NCI-H1105 (cell line): ENCODE data around the gene CACNG3.
"Not testable (repeated sequence)": the region's sequence is repeated elsewhere in the genome, so short reads cannot be mapped to it uniquely, and the experiment has no call there.

Experiments
- DNase-seq: peaks from one replicate; lab custom pipeline; 2025; lab: John Stamatoyannopoulos, UW

The CACNG3 gene

DNA sequence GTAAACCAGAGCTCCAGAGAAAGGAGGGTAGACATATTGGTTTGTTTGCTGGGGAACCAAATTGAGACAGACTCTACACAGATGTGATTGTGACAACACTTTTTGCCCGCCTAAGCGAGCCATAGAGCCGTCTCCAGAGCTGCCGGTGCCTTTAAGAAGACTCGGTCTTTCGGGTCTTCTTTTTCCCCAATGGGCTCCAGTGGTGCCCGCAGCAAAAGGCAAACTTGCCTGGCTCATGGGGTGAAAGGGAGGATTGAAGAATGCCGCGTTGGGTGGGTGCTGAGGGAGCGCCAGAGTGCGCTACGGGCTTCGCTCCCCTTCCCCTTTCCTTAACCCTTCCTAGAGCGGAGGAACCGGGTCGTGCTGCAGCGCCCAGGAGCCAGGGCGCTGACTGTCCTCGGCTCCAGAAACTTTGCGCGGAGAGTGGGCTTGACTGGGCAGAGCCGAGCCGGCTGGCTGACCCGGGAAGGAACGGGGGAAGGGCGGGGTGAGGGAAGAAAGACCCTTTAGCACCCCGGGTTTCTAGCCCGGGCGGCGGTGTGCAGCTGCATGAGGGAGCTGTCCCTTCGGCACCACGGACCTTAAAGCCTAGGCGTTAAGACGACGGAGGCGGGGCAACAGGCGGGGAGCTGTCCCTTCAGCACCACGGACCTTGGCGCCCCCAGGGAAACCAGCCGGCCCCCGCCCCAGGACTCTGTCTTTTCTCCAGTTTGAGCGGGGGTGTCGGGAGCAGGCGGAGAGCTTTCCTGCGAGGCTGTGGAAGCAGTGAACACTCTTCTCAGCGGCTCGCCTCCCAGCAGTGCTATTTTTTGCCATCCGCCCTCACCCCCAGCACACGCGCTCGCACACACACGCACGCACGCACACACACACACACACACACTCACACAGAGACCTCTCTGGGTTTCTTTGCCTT, at the start of gene CACNG3:
Gene CACNG3, plus strand, starts transcription at position 880 of the 916 bp plus-strand sequence. CDS start 420 bp downstream, outside the sequence.
- DNase-seq = no peak

DNA sequence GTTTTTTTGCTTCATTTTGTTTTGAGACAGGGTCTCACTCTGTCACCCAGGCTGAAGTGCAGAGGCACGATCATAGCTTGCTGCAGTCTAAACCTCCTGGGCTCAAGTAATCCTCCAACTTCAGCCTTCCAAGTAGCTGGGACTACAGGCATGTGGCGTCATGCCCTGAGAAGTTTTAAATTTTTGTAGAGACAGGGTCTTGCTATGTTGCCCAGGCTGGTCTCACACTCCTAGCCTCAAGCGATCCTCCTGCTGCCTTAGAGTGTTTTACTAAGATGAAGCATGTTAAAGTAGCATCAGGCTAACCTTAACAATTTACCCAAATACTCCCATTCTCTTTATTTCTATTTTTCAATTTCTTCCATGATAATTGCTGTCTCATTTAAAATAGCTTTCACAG, 49.2 kb upstream of the CACNG3 start:
- no peak for DNase-seq

DNA sequence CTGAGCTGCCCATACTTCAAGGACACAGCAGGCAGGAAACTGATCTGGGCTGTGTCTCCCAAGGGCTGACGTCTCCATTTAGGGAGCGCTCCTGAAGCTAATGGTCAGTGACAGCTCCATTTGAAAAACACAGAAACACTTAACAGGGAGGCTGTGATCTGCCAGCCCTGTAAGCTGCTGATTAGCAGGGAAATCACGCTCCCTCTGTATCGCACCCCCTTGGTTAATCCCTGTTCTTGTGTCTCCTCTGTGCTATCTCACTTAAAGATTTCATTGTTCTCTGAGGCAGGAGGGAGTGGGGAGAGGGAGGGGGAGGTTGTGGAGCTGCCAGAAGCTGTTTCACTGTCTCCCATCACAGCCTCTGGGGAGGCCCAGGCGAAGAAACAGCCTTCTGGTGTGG, 47.4 kb upstream of the CACNG3 start:
- DNase-seq = no peak

DNA sequence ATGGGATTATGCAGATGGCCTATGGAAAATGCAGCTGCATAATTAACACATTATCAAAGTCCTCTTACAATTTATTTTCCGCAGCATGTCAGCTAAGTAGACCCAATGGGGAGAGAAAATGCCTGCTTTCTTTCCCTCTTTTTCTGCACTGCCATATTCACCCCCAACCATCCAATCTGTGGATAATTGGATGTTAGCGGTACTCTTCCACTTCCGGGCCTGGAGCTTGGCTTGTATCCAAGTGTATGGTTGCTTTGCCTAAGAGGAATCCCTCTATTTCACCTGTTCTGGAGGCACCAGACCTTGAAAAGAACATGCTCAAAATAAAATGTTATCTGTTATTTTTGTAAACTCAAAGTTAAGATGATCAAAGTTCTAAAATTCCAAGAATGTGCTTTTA, 41.1 kb upstream of the CACNG3 start:
- DNase-seq = no peak

DNA sequence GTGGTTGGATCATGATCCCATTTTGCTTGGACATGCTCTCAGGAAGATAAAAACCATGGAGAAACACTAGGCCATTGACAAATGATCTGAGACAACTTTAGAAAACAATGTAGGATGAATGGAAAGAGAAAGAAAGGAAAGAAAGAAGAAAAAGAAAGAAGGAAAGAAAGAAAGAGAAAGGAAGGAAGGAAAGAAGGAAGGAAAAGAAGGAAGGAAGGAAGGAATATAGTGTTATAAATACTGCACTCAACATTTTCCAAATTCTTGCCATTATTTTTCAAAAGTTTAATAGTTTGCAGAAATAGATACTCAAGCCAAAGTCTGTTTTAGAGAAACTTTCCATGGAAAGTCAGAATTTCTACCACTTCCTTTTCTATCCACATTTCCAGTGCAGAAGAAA, 39.2 kb upstream of the CACNG3 start:
- no peak for DNase-seq

DNA sequence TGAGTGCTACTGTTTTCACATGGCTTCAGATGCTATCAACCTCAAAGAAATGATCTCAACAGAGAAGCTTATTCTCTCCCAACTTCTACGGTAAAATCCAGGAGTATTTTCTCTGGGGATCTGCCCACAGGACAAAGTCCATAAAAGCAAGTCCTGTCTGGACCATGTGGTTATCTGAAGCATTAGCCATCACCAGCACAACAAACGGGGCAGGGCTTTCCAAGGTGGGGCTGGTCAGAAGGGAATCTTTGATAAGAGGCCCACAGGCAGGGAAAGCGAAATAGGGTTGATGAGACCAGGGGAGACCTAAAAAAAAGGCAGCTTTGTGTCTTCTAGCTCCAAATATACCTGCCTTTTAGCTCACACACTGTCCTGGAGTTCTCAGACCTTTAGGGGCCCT, 38.7 kb upstream of the CACNG3 start:
- no peak for DNase-seq

DNA sequence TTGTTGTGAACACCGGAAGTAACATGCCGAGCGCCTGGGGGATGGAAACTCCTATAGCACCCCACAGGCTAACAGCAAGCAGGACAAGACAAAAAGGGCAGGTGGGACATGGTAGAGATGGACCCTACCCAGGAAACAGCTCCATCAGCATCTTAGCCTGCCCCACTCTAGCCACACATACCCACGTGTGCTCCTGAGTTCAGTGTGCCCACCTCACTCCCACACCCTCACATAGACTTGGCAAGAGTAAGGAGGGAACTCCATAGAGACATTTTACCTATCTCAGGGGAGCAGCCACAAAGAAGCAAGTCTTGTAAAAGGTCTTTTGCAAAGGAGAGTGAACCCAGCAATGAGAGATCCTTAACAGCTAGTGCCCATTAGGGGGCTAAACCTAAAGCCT, 37.8 kb upstream of the CACNG3 start:
- DNase-seq = no peak

DNA sequence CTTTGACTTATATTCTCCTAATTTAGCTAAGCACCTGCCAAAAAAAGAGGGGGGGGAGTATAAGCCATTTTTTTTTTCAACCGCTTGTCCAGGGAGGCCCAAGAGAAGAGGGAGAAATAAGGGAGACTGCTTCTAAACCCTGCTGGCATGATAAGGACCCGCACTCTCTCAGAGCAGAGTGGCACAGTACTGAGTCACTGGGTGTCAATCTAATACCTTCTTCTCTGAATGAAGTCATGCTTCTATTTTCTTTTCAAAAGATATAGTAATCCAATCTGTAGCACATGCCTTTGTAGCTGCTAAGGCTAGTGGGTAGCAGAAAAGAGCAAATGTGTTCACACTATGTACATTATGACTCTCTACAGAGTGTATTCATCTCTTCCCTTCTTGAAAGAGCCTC, 34.9 kb upstream of the CACNG3 start:
- DNase-seq = no peak

DNA sequence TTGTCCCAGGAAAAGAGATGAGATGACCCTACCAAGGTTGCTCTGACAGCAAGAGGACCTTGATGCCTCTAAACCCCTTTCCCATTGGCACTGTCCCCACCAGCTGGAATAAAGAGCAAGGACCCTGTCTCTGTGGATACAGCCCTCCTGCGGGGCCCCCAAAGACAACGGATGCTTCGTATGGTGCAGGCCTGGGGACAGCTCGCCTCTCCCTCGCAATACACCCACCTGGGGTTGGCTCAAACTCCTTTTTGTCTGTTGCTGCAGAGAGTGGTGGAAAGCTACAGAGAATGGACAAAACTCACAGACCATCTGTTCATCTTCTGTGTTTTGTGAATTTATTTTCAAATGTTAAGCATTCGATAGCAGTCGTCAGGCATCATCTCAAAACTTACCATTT, 27.6 kb upstream of the CACNG3 start:
- DNase-seq = no peak

DNA sequence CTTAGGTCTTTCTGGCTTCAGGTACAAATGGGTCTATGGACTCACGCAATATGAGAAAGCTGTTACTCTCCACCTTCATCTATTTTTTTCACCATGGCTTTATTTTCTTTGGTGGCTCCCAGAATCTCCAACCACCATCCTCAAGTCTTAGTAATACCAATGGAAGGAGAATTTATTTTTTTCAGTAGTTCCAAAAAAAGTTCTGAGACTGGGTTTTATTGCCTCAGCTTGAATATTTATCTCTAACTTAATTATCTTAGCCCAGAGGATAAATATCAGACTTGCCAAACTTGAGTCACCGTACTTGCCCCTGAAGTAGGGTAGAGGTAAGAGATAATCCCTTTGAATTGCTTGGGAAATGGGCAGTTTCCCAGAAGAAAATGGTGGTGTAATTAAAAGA, 23.2 kb upstream of the CACNG3 start:
- no peak for DNase-seq

DNA sequence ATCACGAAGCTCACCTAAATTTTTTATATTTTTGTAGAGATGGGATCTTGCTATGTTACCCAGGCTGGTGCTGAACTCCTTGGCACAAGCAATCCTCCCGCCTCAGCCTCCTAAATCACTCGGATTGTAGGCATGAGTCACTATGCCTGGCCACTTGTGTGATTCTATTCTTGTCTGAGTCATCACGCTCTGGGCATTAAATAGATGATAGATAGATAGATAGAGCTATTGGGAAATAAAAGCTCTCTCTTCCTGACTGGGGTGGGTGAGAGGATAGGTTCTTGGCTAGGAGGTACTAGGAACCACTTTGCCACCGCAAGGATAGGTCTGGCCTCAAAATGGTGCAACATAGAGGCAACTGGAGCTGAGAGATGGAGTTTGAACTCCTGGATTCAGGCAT, 21.4 kb upstream of the CACNG3 start:
- no peak for DNase-seq

DNA sequence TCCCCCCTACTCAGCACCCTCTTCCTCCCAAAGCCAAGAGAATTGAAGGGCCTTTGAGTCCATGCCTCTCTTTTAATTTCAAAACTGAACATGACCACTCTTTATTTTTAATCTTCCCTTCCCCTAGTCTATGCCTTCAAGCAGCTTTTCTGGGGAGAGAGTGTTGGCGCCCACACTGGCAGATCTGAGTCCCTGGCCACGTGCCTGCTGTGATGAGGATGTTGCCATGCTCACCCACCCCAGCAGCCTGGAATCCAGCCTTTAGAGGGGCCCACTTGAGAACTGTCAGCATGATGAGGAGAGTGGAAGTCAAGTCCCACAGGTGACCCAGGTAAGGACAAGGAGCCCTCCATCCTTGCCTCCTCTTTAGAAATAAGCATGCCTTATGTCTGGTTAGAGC, 20.3 kb upstream of the CACNG3 start:
- DNase-seq = no peak

DNA sequence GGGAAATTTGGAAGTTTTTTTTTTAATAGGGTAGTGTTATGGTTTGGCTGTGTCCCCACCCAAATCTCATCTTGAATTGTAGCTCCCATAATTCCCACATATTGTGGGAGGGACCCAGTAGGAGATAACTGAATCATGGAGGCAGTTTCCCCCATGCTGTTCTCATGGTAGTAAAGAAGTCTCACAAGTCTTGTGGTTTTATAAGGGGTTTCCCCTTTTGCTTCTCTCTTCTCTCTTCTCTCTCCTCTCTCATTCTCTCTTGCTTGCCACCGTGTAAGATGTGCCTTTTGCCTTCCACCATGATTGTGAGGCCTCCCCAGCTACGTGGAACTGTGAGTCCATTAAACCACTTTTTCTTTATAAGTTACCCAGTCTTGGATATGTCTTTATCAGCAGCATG, 17.3 kb upstream of the CACNG3 start:
- DNase-seq = not testable (repeated sequence)

DNA sequence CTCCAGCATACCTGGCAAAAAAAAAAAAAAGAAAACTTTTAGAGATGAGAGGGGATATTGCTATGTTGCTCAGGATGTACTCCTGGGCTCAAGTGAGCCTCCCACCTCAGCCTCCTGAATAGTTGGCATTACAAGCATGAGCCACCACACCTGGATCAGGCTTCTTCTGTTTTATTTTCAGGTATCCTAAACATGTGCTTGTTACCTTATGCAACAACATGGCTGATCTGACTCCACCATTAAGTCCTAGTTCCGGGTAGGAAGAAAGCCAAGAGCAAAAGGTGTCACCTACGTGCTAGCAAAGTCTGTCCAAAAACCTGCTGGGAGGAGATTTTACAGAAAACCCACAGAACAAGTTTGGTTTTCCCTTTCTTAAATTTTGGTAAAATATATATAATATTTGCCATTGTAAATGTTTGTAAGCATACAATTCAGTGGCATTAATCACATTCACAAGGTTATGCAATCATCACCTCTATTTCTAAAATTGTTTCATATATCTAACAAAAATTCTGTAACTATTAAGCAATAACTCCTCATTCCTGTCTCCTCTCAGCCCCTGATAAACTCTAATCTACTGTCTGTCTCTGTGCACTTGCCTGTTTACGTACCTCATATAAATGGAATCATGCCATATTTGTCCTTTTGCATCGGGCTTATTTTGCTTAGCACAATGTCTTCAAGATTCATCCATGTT, 9.1 kb upstream of the CACNG3 start:
- DNase-seq = no peak

DNA sequence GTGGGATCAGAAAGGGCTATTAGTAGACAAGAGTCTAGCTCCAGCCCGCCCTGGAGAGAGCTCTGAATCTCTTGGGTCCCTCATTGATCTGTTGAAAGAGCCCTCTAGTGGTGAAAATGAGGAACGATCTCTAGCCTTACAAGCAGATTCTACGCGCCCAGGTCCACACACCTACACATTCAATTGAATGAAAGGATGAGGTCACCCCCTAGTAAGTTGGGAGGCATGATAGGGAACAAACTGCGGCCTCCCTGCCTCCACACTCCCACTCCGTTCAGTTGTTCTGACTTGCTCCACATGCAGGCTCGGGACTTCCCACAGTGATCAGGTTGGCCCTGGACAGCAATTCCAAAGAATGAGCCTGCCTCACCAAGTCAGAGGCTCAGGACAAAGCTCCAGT, 2.9 kb upstream of the CACNG3 start:
- DNase-seq = peak; percentile 51

DNA sequence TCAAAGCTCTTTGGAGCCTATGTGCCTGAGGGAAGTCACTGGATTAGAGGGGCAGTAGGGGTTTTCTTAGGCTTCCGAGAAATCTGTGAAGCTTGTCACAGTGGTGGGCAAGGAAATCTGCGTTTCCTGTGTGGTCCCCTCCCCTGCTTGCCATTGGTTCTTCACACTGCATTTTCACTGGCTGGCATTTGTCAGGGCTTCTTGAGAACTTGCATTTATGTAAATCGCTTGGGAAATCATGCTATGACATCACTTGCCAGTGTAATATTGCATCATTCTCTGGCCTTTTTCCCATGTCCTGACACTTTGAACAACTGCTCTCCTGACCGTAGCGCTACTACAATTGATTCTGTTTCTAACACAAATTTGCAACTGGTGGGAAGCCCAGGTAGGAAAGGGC, 1.8 kb downstream of the CACNG3 start:
- no peak for DNase-seq

DNA sequence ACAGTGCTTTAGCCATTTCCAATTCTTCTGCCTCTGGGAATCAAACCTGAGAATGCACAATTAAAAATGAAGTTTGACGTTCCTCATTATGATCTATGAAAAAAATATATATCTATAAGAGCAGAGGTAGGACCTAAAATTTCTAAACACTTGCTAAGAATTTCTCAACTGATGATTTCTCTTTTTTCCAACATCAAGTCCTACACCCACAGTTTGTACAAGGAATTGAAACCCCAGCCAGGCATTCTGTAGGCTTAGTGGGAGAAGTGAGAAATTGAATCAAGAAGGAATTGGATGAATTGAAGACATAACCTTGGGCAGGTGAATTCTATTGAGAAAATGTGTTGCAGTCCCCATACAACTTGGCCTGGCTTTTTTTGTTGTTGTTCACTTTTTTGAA, 2.7 kb downstream of the CACNG3 start:
- DNase-seq = no peak

DNA sequence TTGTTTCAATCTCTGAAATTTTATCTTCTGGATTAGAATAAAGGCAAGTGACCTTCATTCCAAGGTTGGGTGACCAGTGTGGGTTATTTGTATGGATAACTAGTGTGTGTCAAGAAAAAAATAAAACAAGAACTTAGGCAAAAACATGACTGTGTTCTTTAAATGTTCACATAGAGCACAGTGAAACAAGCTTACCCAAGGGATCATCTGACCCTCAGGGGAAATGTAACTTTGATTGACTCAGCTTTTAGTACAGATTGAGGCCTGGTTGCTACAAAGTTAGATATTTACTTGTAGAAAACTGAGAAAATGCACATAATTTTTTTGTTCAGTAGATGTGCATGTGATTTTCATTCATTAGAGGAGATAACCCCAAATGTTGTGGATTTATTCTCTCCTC, 6.7 kb downstream of the CACNG3 start:
- DNase-seq = no peak

DNA sequence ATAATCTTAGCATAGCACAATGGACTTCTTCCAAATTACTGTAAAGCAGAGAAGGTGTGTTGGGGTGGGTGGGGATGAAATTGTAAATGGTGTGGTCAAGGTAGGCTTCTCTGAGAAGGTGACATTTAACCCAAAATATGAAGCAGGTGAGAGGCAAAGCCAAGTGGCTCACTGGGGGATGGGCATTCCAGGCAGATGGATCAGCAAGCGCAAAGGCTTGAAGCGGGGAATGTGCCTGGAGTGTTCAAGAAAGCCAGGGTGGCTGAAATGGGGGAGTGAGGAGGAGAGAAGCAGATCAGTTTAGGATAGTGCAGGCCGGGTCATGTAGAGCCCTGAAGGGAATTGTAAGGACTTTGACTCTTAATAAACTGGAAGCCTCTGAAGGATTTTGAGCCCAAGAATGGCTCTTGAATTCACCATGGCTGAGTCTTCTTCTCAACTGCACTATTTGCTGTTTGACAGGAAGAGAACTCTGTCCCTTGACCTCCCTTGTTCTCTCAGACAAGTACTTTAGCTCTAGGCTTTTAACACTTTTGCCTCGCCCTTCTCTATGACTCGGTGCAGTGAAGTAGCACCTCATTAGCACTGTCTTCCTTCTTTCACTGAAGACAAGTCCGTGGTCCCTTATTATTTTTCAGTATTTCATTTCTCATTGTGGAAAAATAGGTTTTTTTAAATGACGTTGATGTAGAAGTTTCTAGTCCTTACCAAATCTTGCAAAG, 14.7 kb downstream of the CACNG3 start:
- no peak for DNase-seq

DNA sequence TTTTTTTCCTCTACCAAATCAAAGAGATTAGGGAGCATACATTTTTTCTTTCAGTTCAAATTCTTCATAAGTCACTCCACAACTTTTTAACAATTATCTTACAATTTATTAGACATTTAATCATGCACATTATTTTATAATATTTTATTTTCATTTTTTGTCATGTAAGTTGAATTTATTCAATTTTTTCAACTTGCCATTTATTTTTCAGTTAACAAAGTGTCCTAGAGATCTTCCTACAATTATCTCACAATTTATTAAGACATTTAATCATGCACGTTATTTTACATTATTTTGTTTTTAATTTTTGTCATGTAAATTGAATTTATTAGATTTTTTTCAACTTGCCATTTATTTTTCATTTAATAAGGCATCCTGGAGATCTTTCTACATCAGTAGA, 16.2 kb downstream of the CACNG3 start:
- no peak for DNase-seq

DNA sequence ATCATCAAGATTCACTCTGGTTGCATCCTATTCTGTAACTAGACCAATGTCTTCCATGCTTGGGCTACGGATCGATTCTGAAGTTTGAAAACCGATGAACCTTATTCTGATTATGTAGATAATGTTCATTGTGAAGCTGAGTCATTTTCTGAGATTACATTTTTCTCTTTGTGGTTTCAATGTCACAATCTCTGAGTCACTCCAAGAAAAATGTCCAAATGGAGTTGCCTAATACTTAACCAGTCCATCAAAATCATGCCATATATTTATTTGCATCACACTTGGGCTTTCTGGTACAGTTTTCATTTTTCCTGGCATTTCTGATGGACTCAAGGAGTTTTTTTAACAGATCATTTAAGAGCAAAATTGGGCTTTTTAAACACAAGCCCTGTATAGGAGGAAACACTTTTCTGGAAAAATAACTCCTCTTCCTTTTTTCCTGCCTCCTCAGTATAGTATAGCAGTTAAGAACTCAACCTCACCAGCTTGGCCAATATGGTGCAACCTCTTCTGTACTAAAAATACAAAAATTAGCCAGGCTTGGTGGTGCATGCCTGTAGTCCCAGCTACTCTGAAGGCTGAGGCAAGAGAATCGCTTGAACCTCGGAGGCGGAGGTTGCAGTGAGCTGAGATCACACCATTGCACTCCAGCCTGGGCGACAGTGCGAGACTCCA, 17.5 kb downstream of the CACNG3 start:
- DNase-seq = no peak

DNA sequence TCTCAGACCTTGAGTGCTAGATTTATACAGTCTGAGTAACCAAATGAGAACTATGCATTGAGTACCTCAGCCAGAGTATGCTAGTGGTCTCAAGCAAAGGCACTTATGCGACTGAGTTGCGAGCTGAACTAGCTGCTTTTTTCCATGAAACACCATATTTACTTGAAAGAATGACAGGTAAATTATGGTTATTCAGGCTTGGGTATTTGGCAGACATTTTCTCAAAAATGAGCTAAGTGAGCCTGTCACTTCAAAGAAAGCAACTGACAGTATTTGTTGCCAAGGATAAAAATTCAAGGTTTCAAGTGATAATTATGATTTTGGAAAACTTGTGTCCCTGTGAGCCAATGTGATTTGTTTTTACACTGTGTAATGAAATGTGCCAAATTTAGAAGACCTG, 19.3 kb downstream of the CACNG3 start:
- DNase-seq = no peak
